Measurements from ENCODE around the gene NEDD4L.

NEDD4L gene

GRCh38 chr18:58027341-58027740 lies 16.7 kb upstream of the NEDD4L start:
- CTCF ChIA-PET = interaction anchor here (1.2 to 1.4 kb wide), 2 partner anchors 16 to 57 kb away, joined by 3 to 4 read pairs; no protein-coding TSS in a partner anchor

DNA sequence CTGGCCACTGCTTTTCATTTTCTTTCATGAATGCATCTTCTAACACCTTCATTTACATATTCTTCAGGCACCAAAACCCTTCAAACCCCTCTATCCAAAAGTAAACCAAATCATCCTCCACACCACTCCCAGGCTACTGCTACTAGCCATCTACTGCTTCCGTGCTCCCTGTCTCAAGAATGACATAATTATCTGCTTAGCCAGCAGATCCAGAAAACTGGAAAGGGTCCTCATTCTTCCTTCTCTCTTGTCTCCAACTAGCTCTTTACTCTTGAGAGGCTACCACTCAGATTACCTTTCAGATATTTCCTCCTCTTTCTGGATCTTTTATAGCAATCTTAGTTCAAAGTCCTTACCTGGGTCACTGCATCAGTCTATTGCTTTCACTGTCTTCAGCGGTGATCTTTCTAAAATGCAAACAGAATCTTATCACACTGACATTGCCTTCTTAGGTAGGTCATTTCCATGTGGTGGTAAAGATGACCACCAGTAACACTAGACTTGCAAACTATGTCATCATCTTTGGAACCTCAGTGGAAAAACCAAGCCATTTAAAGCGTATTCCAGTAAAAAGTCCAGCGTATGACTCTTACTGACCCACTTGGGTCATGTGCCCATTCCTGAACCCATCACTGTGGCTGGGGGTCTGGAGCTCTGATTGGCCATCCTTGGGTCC lies 15.8 kb upstream of the NEDD4L start:
- peaks cover 4% of the 10 kb centered on the region; the same call in 1 of the 2 replicates for H3K4me1 ChIP-seq (ENCODE audit: control insufficient read depth, insufficient read depth, low read length)
- H3K36me3 ChIP-seq (ENCODE audit: control insufficient read depth in 2 of 2, insufficient read depth in 1 of 2, low read length in 2 of 2) = no peaks in the 10 kb centered on the region
- ChIA-PET CTCF (interaction anchor here (0.6 to 1.4 kb wide), 3 partner anchors 15 to 107 kb away, joined by 3 to 4 read pairs (median 4); no protein-coding TSS in a partner anchor), POLR2A (no interaction called here)
- no peak overlapping the region for H3K4me3 ChIP-seq (ENCODE audit: low read depth, low read length)
- TF ChIP-seq, protein P1, sequence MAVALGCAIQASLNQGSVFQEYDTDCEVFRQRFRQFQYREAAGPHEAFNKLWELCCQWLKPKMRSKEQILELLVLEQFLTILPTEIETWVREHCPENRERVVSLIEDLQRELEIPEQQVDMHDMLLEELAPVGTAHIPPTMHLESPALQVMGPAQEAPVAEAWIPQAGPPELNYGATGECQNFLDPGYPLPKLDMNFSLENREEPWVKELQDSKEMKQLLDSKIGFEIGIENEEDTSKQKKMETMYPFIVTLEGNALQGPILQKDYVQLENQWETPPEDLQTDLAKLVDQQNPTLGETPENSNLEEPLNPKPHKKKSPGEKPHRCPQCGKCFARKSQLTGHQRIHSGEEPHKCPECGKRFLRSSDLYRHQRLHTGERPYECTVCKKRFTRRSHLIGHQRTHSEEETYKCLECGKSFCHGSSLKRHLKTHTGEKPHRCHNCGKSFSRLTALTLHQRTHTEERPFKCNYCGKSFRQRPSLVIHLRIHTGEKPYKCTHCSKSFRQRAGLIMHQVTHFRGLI (tag by site-specific recombination; IDR thresholded peaks at IDR 0.05) = no peak
- TF ChIP-seq GLI4 (tag by site-specific recombination; IDR thresholded peaks at IDR 0.05) (no peak), ZNF843 (tag by site-specific recombination; IDR thresholded peaks at IDR 0.05) (no peak), ZBTB48 (tag by site-specific recombination; IDR thresholded peaks at IDR 0.05) (no peak), ZNF274 (IDR thresholded peaks at IDR 0.05; ENCODE audit: low read length) (no peak), ZNF274 (tag by site-specific recombination; IDR thresholded peaks at IDR 0.05; ENCODE audit: borderline replicate concordance) (no peak), ZNF354C (tag by site-specific recombination; IDR thresholded peaks at IDR 0.05; ENCODE audit: borderline replicate concordance, low read depth) (no peak), ZNF174 (tag by site-specific recombination; IDR thresholded peaks at IDR 0.05) (no peak), SP3 (tag by site-specific recombination; IDR thresholded peaks at IDR 0.05) (no peak), ZNF416 (tag by site-specific recombination; IDR thresholded peaks at IDR 0.05) (no peak), ZNF202 (tag by site-specific recombination; IDR thresholded peaks at IDR 0.05; ENCODE audit: borderline replicate concordance) (no peak), ZNF629 (tag by site-specific recombination; IDR thresholded peaks at IDR 0.05) (no peak), IKZF3 (tag by site-specific recombination; IDR thresholded peaks at IDR 0.05) (no peak), ZNF548 (tag by site-specific recombination; IDR thresholded peaks at IDR 0.05) (no peak)
- TF ChIP-seq, protein P2, sequence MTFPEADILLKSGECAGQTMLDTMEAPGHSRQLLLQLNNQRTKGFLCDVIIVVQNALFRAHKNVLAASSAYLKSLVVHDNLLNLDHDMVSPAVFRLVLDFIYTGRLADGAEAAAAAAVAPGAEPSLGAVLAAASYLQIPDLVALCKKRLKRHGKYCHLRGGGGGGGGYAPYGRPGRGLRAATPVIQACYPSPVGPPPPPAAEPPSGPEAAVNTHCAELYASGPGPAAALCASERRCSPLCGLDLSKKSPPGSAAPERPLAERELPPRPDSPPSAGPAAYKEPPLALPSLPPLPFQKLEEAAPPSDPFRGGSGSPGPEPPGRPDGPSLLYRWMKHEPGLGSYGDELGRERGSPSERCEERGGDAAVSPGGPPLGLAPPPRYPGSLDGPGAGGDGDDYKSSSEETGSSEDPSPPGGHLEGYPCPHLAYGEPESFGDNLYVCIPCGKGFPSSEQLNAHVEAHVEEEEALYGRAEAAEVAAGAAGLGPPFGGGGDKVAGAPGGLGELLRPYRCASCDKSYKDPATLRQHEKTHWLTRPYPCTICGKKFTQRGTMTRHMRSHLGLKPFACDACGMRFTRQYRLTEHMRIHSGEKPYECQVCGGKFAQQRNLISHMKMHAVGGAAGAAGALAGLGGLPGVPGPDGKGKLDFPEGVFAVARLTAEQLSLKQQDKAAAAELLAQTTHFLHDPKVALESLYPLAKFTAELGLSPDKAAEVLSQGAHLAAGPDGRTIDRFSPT (tag by site-specific recombination; IDR thresholded peaks at IDR 0.05) = no peak
- TF ChIP-seq, protein P3, sequence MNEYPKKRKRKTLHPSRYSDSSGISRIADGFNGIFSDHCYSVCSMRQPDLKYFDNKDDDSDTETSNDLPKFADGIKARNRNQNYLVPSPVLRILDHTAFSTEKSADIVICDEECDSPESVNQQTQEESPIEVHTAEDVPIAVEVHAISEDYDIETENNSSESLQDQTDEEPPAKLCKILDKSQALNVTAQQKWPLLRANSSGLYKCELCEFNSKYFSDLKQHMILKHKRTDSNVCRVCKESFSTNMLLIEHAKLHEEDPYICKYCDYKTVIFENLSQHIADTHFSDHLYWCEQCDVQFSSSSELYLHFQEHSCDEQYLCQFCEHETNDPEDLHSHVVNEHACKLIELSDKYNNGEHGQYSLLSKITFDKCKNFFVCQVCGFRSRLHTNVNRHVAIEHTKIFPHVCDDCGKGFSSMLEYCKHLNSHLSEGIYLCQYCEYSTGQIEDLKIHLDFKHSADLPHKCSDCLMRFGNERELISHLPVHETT (tag by site-specific recombination; IDR thresholded peaks at IDR 0.05) = no peak
- no peaks in the 10 kb centered on the region for H3K9me3 ChIP-seq (ENCODE audit: control insufficient read depth, insufficient read depth, low read depth, low read length)
- no peak overlapping the region for H3K27ac ChIP-seq (ENCODE audit: extremely low read depth, low read depth, low read length)

More at GRCh38 chr18:58027341-58027740, 16.7 kb upstream of the NEDD4L start:
- POLR2A ChIA-PET = no interaction called here
- Histone ChIP-seq H3K27ac (ENCODE audit: extremely low read depth, low read depth, low read length) (no peak overlapping the region), H3K4me1 (ENCODE audit: control insufficient read depth, insufficient read depth, low read length) (peaks cover 4% of the 10 kb centered on the region; the same call in 1 of the 2 replicates), H3K4me3 (ENCODE audit: low read depth, low read length) (no peak overlapping the region), H3K9me3 (ENCODE audit: control insufficient read depth, insufficient read depth, low read depth, low read length) (no peaks in the 10 kb centered on the region), H3K36me3 (ENCODE audit: control insufficient read depth in 2 of 2, insufficient read depth in 1 of 2, low read length in 2 of 2) (no peaks in the 10 kb centered on the region)
- TF ChIP-seq ZNF354C (tag by site-specific recombination; IDR thresholded peaks at IDR 0.05; ENCODE audit: borderline replicate concordance, low read depth) = no peak
- no peak for TF ChIP-seq ZNF433 (tag by site-specific recombination; IDR thresholded peaks at IDR 0.05; ENCODE audit: low read depth)
- TF ChIP-seq, protein P4, sequence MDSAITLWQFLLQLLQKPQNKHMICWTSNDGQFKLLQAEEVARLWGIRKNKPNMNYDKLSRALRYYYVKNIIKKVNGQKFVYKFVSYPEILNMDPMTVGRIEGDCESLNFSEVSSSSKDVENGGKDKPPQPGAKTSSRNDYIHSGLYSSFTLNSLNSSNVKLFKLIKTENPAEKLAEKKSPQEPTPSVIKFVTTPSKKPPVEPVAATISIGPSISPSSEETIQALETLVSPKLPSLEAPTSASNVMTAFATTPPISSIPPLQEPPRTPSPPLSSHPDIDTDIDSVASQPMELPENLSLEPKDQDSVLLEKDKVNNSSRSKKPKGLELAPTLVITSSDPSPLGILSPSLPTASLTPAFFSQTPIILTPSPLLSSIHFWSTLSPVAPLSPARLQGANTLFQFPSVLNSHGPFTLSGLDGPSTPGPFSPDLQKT (IDR thresholded peaks at IDR 0.05; ENCODE audit: borderline replicate concordance, low read depth, low read length) = no peak
- no peak for TF ChIP-seq ZNF585B (tag by site-specific recombination; IDR thresholded peaks at IDR 0.05)
- TF ChIP-seq, protein P5, sequence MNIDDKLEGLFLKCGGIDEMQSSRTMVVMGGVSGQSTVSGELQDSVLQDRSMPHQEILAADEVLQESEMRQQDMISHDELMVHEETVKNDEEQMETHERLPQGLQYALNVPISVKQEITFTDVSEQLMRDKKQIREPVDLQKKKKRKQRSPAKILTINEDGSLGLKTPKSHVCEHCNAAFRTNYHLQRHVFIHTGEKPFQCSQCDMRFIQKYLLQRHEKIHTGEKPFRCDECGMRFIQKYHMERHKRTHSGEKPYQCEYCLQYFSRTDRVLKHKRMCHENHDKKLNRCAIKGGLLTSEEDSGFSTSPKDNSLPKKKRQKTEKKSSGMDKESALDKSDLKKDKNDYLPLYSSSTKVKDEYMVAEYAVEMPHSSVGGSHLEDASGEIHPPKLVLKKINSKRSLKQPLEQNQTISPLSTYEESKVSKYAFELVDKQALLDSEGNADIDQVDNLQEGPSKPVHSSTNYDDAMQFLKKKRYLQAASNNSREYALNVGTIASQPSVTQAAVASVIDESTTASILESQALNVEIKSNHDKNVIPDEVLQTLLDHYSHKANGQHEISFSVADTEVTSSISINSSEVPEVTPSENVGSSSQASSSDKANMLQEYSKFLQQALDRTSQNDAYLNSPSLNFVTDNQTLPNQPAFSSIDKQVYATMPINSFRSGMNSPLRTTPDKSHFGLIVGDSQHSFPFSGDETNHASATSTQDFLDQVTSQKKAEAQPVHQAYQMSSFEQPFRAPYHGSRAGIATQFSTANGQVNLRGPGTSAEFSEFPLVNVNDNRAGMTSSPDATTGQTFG (tag by site-specific recombination; IDR thresholded peaks at IDR 0.05; ENCODE audit: borderline replicate concordance) = no peak
- TF ChIP-seq ZNF747 (tag by site-specific recombination; IDR thresholded peaks at IDR 0.05) = no peak
- no peak for TF ChIP-seq HOXA7 (CRISPR knock-in tag; IDR thresholded peaks at IDR 0.05; ENCODE audit: borderline replicate concordance)
- no peak for TF ChIP-seq ZNF341 (tag by site-specific recombination; IDR thresholded peaks at IDR 0.05; ENCODE audit: low read depth)
- no peak for TF ChIP-seq ZNF510 (tag by site-specific recombination; IDR thresholded peaks at IDR 0.05; ENCODE audit: insufficient replicate concordance)
- TF ChIP-seq ZNF626 (tag by site-specific recombination; IDR thresholded peaks at IDR 0.05) = no peak
